ENCODE results near the gene ZFR2.
"Not testable (repeated sequence)": the region's sequence is repeated elsewhere in the genome, so short reads cannot be mapped to it uniquely, and the experiment has no call there.

ZFR2 gene

DNA sequence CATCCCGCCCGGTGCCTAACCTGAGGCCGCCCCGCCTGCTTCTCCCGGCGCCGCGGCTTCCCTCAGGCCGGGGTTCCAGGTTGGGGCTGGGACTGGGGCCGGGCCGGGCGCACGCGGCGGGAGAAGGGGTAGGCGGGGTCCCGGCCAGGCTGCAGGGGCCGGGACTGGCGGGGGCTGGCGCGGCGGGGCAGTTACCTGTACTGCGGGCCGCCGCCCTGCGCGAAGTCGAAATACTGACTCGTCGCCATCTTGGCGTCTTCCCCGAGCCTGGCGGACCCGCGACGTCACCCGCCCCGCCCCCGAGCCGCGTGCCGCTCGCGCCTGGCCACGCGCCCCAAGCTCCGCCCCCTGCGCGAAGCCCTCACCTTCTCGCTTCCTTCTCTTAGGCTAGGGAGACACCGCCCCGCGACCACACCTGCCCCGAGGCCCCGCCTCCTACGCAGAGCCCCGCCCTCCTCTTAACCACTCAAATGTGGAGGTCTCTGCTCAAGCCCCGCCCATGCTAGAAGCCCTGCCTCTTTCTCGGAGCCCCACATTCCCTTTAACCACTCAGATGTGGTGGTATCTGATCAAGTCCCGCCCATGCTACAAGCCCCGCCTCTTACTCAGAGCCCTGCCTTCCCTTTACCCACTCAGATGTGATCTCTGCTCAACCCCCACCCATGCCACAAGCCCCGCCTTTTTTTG is at the start of gene ZFR2:
Gene ZFR2 (minus strand): TSS at position 269 of the 687 bp plus-strand sequence. CDS start 21 bp downstream, at position 248.
- peak in 1 of 2 donors; percentile 12 for DNase-seq (ENCODE audit: low read depth in 2 of 2)

DNA sequence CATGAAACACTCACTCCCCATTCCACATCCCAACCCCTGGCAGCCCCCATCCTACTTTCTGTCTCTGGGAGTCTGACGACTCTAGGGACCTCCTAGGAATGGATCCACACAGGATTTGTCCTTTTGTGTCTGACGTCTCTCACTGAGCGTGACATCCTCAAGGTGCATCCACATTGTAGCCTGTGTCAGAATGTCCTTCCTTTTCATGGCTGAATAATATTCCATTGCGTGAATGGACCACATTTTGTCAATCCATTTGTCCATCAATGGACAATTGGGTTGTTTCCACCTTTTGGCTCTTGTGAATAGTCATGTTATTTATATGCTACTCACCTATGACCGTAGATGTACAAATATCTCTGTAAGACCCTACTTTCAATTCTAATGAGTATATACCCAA is 47.2 kb upstream of the ZFR2 start:
- no peak for DNase-seq (ENCODE audit: low read depth in 2 of 2)

GRCh38 chr19:3914199-3914598 is 45.4 kb upstream of the ZFR2 start:
- DNase-seq (ENCODE audit: low read depth in 2 of 2), result no peak

GRCh38 chr19:3910105-3910504 is 41.3 kb upstream of the ZFR2 start:
- no peak for DNase-seq (ENCODE audit: low read depth in 2 of 2)

DNA sequence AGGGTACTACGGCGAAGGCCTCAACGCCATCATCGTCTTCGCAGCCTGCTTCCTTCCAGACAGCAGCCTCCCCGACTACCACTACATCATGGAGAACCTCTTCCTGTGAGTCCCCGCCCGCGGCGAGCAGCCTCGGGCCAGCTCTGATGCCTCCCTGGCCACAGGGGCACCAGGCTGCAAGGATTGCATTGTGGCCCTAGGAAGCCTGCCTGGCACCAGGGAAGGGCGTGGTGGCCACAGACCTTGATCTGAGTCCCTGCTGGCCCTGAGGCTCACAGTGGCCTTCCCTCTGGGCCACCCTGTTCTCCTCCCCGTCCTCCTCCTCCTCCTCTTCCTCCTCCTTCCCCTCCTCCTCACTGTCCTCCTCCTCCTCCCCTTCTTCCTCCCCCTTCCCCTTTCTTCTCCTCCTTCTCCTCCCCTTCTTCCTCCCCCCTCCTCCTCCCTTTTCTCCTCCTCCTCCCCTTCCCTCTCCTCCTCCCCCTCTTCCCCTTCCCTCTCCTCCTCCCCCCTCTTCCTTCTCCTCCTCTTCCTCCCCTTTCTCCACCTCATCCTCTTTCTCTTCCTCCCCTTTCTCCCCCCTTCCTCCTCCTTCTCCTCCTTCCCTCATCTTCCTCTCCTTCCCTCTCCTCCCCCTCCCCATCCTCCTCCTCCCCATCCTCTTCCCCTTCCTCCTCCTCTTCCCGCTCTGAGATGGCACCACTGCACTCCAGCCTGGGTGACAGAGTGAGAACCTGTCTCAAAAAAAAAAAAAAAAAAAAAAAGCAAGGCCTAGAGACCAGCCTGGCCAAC is 39.6 kb upstream of the ZFR2 start:
- DNase-seq (ENCODE audit: low read depth in 2 of 2), result no peak

DNA sequence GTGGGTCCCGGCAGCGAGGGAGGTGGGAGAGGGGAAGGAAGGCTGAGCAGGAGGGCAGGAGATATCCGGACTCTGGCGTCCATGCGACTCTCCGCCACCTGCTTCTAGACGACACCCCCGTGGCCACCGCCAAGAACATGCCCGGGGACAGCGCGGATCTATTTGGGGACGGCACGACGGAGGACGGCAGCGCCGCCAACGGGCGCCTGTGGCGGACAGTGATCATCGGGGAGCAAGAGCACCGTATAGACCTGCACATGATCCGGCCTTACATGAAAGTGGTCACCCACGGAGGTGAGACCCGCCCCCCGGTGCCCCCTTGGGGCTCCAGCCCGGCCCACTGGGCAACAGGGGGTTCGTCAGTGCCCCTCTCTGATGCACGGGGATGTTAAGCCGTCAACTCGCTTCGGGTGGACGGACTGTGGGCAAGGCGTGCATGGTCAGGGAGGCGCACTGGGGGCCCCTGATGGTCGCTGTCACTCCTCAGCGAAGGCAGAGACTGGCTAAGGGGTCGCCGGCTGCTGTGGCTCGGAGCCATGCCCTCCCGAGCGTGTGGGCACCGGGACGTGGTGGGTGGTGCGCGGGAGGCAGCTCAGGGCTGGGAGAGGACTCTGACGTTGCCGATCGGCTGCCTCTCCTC is 38.9 kb upstream of the ZFR2 start:
- no peak for DNase-seq (ENCODE audit: low read depth in 2 of 2)

GRCh38 chr19:3904233-3904632 is 35.4 kb upstream of the ZFR2 start:
- no peak for DNase-seq (ENCODE audit: low read depth in 2 of 2)

GRCh38 chr19:3902317-3902973 is 33.6 kb upstream of the ZFR2 start:
- DNase-seq (ENCODE audit: low read depth in 2 of 2), result no peak

GRCh38 chr19:3899531-3900294 is 30.9 kb upstream of the ZFR2 start:
- DNase-seq (ENCODE audit: low read depth in 2 of 2), result no peak

GRCh38 chr19:3898426-3898825 is 29.6 kb upstream of the ZFR2 start:
- DNase-seq (ENCODE audit: low read depth in 2 of 2), result no peak

DNA sequence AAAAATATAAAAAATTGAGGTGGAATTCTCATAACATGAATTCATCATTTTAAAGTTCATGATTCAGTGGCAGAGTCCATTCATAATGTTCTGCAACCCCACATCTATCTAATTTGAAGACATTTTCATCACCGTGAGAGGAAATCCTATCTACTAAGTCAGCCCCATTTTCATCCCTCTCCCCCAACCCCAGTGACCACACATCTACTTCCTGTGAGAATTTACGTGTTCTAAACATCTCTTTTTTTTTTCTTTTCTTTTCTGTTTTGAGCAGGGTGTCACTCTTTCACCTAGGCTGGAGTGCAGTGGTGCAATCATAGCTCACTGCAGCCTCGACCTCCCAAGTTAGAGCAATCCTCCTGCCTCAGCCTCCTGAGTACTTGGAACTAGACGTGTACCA is 29.1 kb upstream of the ZFR2 start:
- DNase-seq (ENCODE audit: low read depth in 2 of 2), result no peak

- DNase-seq (ENCODE audit: low read depth in 2 of 2), result no peak
Observed at GRCh38 chr19:3895788-3896187, 26.9 kb upstream of the ZFR2 start.

- not testable (repeated sequence) for DNase-seq (ENCODE audit: low read depth in 2 of 2)
Observed at GRCh38 chr19:3894959-3895358, 26.1 kb upstream of the ZFR2 start.

DNA sequence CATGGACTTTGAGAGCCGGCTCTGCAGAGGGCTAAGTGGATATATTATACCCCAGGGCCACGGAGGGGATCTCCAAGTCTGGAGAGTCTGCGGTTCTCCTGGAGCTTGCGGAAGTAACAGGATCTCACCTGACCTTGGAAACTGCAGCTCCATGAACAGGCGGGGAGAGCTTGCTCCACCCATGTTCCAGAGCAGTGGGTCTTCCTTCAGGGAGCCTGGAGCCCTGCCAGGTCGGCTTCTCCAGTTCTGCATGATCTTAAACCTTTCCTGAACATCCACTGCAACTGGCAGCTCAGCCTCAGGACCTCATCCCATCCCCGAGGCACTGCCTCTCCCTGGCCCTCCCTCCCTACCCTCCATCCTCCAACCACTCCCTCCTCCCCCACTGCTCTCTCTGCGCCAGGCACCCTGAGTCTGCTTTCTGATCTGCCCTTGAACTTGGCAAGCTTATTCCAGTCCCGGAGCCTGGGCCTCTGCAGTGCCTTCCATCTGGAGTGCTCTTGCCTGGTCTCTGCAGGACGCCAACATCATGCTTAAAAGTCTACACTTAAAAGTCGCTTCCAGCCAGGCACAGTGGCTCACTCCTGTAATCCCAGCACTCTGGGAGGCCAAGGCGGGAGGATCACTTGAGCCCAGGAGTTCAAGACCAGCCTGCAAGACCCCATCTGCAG is 24.8 kb upstream of the ZFR2 start:
- no peak for DNase-seq (ENCODE audit: low read depth in 2 of 2)

- no peak for DNase-seq (ENCODE audit: low read depth in 2 of 2)
Observed at GRCh38 chr19:3890591-3890990, 21.8 kb upstream of the ZFR2 start.

DNA sequence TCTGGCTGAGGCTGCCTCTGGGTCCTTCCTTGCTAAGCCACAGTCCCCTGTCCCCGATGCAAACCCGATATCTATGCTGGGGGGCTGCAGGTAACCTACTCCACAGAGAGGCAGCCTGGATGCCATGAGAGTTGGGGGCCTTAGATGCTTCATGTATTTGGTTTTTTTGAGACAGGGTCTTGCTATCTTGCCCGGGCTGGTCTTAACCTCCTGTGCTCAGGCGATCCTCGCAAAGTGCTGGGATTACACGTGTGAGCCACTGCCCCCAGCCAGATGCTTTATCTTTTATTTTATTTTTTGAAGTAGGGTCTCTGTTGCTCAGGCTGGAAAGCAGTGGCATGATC is 13.2 kb upstream of the ZFR2 start:
- no peak for DNase-seq (ENCODE audit: low read depth in 2 of 2)

DNA sequence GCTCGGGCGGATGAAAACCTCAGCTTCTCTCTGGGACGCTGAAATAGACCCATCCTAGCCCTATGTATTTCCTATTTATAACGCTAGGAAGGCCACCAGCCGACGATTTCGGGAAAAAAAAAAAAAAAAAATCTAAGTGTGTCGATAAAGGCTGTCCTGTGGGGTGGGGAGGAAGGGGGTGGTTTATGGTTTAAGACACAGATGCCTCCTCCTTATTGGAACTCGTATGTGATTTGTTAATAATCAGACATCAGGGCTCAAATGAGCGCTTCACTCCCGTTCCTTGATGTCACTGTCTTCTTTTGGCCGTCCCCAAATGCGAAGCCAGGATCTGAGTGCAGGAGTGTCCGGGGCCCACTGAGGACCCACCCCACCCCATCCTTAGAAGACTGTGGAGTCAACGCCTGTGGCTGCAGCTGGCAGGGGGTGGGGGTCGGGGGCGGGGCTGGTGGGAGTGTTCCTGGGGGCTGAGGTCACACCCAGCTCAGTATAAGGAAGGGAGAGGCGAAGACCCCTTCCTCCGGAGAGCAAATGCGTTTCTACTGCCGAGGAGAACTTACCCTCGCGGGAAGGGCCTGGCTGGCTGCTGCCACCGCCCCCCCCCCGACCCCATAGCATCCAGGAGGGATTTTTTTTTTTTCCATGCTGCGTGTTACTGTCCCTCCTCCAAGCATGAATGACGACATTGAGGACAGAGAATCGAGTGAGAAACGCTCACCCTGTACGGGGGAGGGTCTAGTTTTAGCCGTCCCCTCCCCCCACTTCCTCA is 12.6 kb upstream of the ZFR2 start:
- no peak for DNase-seq (ENCODE audit: low read depth in 2 of 2)

DNA sequence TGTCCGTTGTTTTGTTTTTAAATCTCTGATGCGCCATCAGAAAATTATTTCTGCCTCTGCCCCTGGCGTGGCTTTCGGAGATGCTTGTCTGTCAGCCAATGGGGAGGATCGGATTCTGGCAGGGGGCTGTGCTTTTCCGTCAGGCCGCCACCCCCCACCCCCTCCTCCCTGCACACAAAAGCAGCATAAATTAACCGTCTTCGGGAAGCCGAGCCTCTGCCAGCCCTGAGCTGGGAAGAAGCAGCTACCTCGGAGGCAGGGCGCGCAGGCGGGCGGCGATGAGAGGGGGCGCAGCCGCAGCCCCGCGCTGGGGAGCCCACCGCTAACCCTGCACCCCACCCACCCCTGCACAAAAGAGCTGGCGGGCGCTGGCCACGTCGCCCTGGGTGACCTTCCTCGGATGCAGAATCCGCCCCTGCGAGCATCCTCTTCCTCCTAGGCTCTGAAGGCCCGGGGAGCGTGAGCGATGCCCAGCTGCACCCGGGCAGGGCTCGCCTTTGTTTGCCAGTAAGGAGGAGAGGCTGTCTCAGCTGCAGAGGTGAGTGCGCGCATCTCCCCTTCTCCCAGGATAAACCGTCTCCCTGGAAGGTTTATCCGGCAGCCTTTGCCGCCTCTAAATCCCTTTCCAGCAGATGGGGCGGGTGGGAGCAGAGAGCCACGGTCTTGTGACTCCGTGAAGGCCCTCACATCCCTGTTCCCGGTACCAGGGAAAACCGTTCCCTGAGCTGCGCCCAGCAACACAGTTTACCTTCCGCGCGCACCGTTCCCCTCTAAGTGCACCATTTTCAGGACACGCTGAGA is 11.8 kb upstream of the ZFR2 start, which contains the start of gene ATCAY:
Gene ATCAY (plus strand): TSS at position 215 of the 801 bp plus-strand sequence. CDS start 5,083 bp downstream, outside the sequence.
- no peak for DNase-seq (ENCODE audit: low read depth in 2 of 2)

GRCh38 chr19:3879656-3880055 is 10.8 kb upstream of the ZFR2 start:
- DNase-seq (ENCODE audit: low read depth in 2 of 2), result no peak

Data from stimulated activated CD4-positive, alpha-beta T cell treated with anti-CD3 and anti-CD28 coated beads, Interleukin-1b, Interleukin-23, amount 100 ng/mL, for 1 hour (primary cell).